SU-DHL-6 (cell line): ENCODE measurements around the gene LILRA2.
"Not testable (repeated sequence)": the region's sequence is repeated elsewhere in the genome, so short reads cannot be mapped to it uniquely, and the experiment has no call there.

ENCODE experiments used
- EZH2phosphoT487 ChIP-seq: fragments of 200-600 bp; sonication (generic), shearing (Covaris generic); conservative IDR thresholded peaks from 2 replicates; pipeline ENCODE4 v1.6.1; 2018; ENCODE audit warnings: mild to moderate bottlenecking, antibody characterized with exemption, low read length, moderate library complexity, mixed read lengths
- TF ChIP-seq, protein P1 (sequence below): fragments of 200-600 bp; sonication (generic); IDR thresholded peaks from one replicate; pipeline ENCODE4 v1.5.1; 2017; ENCODE audit warnings: antibody characterized with exemption, mild to moderate bottlenecking, low read length, moderate library complexity; ENCODE audit not compliant: insufficient read depth, poor library complexity, severe bottlenecking

DNA sequence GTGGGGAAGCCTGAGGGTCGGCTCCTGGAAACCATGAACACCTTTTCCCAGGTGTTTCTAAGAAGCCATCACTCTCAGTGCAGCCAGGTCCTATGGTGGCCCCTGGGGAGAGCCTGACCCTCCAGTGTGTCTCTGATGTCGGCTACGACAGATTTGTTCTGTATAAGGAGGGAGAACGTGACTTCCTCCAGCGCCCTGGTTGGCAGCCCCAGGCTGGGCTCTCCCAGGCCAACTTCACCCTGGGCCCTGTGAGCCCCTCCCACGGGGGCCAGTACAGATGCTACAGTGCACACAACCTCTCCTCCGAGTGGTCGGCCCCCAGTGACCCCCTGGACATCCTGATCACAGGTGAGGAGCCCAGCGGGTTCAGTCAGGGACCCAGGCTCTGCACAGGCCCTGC lies 1.6 kb downstream of the LILRA2 start:
- TF ChIP-seq, protein P1, sequence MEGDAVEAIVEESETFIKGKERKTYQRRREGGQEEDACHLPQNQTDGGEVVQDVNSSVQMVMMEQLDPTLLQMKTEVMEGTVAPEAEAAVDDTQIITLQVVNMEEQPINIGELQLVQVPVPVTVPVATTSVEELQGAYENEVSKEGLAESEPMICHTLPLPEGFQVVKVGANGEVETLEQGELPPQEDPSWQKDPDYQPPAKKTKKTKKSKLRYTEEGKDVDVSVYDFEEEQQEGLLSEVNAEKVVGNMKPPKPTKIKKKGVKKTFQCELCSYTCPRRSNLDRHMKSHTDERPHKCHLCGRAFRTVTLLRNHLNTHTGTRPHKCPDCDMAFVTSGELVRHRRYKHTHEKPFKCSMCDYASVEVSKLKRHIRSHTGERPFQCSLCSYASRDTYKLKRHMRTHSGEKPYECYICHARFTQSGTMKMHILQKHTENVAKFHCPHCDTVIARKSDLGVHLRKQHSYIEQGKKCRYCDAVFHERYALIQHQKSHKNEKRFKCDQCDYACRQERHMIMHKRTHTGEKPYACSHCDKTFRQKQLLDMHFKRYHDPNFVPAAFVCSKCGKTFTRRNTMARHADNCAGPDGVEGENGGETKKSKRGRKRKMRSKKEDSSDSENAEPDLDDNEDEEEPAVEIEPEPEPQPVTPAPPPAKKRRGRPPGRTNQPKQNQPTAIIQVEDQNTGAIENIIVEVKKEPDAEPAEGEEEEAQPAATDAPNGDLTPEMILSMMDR: not testable (repeated sequence)
- not testable (repeated sequence) for TF ChIP-seq EZH2phosphoT487
